ENCODE measurements around the gene CEACAM4. TPM values are rescaled to one million over a fixed set of nuclear protein-coding genes. Genes with fewer than 3 reads are reported as not detected.
"Not testable (repeated sequence)": the region's sequence is repeated elsewhere in the genome, so short reads cannot be mapped to it uniquely, and the experiment has no call there.

The CEACAM4 gene
- total RNA-seq, 1 donor from 2014 or later: 0.51 TPM

- DNase-seq (ENCODE audit: low spot score): no peak
- intact Hi-C loops (cut with DNase I): no loop called here
Observed at GRCh38 chr19:41587838-41588210, 39.0 kb downstream of the CEACAM4 start.

DNA sequence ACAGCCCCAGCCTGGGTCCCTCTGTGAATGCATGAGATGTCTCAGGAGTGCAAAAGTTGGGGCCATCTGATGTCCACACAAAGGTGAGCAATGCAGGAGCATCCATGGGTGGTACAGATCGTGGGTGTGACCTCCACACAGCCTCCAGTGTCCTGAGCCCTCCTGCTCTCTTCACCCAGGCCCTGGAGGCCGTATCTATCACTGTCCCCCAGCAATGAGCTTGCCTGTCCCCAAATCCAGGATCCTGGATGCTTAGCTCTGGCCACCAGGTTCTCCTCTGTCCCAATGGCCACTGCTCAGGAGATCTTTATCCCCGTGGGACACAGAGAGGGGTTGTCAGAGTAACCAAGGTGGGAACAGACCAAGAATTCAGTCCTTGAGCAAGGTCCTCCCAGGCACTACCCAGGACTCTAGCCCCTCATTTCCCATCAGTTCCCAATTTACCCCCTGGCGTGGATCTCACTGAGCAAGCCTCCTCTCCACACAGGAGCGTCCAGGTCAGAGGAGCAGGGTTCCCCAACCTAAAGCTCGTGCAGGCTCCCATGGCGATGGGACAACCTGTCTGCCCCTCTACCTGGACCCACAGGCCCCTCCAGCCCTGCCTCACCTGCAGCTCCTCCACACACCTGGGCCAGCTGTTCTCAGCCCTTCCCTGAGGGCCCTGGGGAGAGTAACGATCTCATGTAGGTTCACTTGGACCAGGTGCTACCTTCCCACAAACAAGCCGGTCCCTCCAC lies 39.6 kb downstream of the CEACAM4 start:
- DNase-seq (ENCODE audit: low spot score): no peak
- intact Hi-C loops (cut with DNase I): no loop called here

GRCh38 chr19:41586064-41586463 lies 40.8 kb downstream of the CEACAM4 start:
- intact Hi-C loops (cut with DNase I): no loop called here
- DNase-seq (ENCODE audit: low spot score): peak; percentile 15

DNA sequence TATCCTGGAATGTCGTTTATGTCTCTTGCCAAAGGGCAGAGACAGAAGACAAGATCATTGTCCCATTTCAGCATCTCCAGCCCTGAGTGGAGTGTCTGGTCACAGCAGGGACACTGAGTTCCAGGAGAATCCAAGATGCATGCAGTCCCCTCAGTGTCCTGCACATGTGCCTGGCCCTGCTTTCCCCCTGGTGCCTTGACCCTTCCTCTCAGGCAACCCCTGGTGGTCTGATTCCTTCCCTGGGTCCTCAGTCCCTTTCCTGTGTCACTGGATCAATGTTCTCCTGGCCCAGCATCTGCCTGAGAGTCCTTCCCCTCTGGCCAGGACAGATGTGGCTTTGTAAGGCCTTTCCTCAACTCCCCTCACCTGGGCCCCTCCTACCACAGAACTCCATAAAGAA lies 41.9 kb downstream of the CEACAM4 start:
- intact Hi-C loops (cut with DNase I): no loop called here
- DNase-seq (ENCODE audit: low spot score): peak; percentile 12

DNA sequence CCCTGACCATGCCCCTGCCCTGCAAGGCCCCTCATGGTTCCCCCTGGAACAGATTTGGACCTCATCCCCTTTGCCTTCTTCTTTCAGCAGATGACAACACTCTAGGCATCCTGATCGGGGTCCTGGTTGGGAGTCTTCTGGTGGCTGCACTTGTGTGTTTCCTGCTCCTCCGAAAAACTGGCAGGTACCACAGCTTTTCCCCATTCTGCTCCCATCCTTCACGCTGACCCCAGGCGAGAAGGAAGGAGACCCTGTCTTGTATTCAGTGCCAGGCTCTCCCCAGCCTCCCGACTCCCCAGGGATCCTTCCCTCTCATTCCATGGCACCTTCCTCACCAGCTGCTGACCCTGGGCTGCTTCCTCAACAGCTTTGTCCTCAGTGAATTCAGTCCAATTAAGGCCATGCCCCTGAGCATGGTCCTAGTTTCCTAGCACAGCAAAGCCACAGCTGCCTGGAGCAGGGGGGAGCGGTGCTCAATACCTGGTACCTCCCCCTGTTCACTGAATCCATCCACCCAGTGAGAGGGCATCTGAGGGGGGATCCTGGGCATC lies 42.5 kb downstream of the CEACAM4 start:
- DNase-seq (ENCODE audit: low spot score): no peak
- intact Hi-C loops (cut with DNase I): no loop called here

- DNase-seq (ENCODE audit: low spot score); intact Hi-C loops (cut with DNase I): not testable (repeated sequence)
Observed at GRCh38 chr19:41582577-41583182, 44.2 kb downstream of the CEACAM4 start.

GRCh38 chr19:41581068-41581467 lies 45.8 kb downstream of the CEACAM4 start:
- DNase-seq (ENCODE audit: low spot score); intact Hi-C loops (cut with DNase I): not testable (repeated sequence)

DNA sequence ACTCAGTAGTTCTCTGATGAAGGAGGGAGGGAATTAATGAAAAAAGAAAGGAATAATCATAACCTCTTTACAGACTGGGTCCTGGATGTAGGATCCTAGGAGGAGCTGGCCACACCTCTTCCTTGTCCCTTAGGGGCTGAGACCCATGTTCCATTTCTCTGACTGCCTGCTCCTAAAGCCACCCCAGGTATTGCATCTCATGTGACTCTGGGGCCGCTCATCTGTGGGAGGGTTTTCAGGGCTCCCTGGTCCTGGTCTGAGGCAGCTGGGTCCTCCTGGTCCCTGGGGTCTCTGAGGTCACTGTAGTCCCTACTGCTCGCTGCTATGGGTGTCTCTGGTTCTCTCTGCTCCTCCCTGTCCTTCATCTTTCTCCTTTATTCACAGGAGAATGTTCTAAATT lies 48.0 kb downstream of the CEACAM4 start:
- intact Hi-C loops (cut with DNase I): no loop called here
- no peak for DNase-seq (ENCODE audit: low spot score)

GRCh38 chr19:41577833-41578232 lies 49.0 kb downstream of the CEACAM4 start:
- DNase-seq (ENCODE audit: low spot score): no peak
- intact Hi-C loops (cut with DNase I): no loop called here

- intact Hi-C loops (cut with DNase I): no loop called here
- DNase-seq (ENCODE audit: low spot score): no peak
Observed at GRCh38 chr19:41577144-41577830, 49.6 kb downstream of the CEACAM4 start.

DNA sequence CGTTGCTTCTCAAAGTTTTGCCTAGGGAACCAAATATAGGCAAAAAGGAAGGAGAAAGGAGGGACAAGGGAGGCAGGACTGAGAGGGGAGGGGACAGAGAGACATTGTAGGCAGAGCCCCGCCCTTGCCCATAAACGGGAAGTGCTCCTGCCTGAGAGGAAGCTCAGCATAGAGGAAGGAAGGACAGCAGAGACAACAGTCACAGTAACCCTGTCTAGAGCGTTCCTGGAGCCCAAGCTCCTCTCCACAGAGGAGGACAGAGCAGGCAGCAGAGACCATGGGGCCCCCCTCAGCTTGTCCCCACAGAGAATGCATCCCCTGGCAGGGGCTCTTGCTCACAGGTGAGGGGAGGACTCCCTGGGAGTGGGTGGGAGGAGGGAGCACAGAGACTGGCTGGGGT lies 50.9 kb downstream of the CEACAM4 start, which contains the start of gene CEACAM21:
Gene CEACAM21, plus strand, starts transcription at position 169 of the 400 bp plus-strand sequence. Its CDS starts 109 bp downstream, at position 278.
- intact Hi-C loops (cut with DNase I): no loop called here
- DNase-seq (ENCODE audit: low spot score): peak; percentile 92

DNA sequence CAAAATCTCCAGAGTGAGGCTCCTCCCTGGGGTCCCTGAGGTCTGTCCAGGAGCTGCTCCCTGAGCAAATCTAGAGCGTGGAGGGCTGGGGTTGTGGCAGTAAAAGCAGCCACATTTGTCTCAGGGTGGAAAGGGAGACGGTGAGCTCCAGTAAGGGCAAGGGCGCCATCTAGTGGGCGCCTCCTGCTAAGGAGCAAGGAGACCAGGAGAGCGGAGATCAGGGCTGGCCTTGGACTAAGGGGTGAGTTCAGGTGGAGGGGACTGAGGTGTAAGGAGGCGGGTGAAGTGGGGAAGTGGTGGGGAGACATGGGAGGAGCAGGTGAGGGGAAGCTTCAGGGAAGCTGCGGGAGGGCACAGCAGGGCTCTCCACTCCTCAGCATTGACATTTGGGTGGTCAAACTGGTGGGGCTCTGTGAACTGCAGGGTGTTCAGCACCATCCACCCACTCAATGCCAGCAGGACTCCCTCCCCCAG lies 56.2 kb downstream of the CEACAM4 start:
- DNase-seq (ENCODE audit: low spot score): peak; percentile 86
- intact Hi-C loops (cut with DNase I): no loop called here

DNA sequence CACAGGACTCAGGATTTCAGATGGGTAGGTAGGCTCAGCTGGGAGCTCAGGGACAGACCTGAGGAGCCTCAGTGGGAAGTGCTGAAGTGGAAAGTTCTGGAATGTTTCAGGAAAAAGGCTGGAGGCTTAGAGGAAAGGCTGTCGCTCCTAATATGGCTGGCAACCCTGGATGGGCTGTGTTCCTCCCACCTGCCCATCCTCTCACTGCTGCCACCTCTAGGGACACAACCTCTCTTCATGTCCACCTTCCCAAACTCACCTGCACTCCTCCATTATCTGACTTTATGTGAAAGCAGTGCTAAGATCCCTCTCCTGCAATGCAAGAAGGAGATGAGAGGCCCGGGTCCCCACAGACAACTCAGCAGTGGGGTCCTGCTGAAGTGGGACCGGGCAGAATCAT lies 56.7 kb downstream of the CEACAM4 start:
- DNase-seq (ENCODE audit: low spot score): no peak
- intact Hi-C loops (cut with DNase I): no loop called here

- DNase-seq (ENCODE audit: low spot score): no peak
- intact Hi-C loops (cut with DNase I): no loop called here
Observed at GRCh38 chr19:41569481-41570150, 57.3 kb downstream of the CEACAM4 start.

Other genes with a start within 250 kb of the CEACAM4 start
- 9.0 TPM for gene EXOSC5, start 229.7 kb downstream of the CEACAM4 start, total RNA-seq
- gene BCKDHA, start 229.3 kb downstream of the CEACAM4 start, total RNA-seq: 36.9 TPM
- 3.9 TPM for gene B3GNT8, start 199.7 kb downstream of the CEACAM4 start, total RNA-seq
- 84.4 TPM for gene DMAC2, start 187.2 kb downstream of the CEACAM4 start, total RNA-seq
- gene ERICH4, start 183.9 kb downstream of the CEACAM4 start, total RNA-seq: not detected
- gene CEACAM21, start 50.9 kb downstream of the CEACAM4 start, total RNA-seq: 0.27 TPM
- not detected for gene CEACAM7, start 61.2 kb upstream of the CEACAM4 start, total RNA-seq
- gene CEACAM5, start 81.6 kb upstream of the CEACAM4 start, total RNA-seq: 0.19 TPM
- 0.16 TPM for gene CEACAM6, start 128.5 kb upstream of the CEACAM4 start, total RNA-seq
- gene CEACAM3, start 169.5 kb upstream of the CEACAM4 start, total RNA-seq: 0.97 TPM
- gene LYPD4, start 217.6 kb upstream of the CEACAM4 start, total RNA-seq: not detected
- not detected for gene DMRTC2, start 218.0 kb upstream of the CEACAM4 start, total RNA-seq
- gene RPS19, start 233.2 kb upstream of the CEACAM4 start, total RNA-seq: 548 TPM

Measured in cardiac septum (tissue), 1 donor.